ENCODE data around the gene TMEM132E.

Gene TMEM132E

DNA sequence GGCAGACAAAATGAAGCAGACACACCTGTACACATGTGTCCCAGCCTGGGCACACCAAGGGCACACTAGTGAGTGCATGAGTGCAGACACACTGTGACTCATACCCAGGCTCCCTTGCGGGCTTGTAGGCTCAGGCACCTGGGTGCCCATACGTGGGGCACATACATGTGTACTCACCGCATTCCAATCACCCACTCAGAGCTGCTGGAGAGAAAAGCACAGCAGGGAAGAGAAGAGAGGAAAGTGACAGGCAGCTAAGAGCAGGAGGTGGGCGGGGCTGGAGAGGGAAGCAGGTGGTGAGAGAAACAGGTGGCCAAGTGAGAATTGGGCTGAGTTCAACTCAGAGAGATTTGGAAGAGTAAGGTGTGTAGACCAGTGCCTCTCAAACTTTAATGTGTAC is 54.0 kb downstream of the TMEM132E start:
- TF ChIP-seq, protein P1, sequence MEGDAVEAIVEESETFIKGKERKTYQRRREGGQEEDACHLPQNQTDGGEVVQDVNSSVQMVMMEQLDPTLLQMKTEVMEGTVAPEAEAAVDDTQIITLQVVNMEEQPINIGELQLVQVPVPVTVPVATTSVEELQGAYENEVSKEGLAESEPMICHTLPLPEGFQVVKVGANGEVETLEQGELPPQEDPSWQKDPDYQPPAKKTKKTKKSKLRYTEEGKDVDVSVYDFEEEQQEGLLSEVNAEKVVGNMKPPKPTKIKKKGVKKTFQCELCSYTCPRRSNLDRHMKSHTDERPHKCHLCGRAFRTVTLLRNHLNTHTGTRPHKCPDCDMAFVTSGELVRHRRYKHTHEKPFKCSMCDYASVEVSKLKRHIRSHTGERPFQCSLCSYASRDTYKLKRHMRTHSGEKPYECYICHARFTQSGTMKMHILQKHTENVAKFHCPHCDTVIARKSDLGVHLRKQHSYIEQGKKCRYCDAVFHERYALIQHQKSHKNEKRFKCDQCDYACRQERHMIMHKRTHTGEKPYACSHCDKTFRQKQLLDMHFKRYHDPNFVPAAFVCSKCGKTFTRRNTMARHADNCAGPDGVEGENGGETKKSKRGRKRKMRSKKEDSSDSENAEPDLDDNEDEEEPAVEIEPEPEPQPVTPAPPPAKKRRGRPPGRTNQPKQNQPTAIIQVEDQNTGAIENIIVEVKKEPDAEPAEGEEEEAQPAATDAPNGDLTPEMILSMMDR (IDR thresholded peaks at IDR 0.05; ENCODE audit: unreplicated experiment in 3 of 3), result no peak
- Mint-ChIP-seq H3K27me3 (ENCODE audit: low read depth) (peaks cover 58% of the 10 kb centered on the region), H3K9me3 (no peaks in the 10 kb centered on the region), H3K4me3 (no peak overlapping the region), H3K4me1 (no peaks in the 10 kb centered on the region), H3K36me3 (ENCODE audit: low read depth) (no peaks in the 10 kb centered on the region), H3K27ac (no peak overlapping the region)

DNA sequence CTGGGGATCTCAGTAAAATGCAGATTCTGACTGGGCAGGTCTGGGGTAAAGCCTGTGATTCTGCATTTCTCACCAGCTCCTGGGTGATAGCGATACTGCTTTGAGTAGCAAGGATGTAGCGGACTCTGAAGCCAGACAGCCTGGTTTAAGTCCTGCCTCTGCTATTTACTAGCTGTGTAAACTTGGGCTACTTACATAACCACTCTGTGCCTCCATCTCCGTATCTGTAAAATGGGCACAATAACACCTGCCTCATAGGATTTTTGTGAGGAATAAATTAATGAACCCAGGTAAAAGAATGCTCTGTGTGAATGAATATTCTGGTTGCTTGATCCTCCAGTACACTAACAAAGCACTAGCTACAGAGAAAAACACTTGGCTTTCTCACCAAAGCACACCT is 54.4 kb downstream of the TMEM132E start:
- peaks cover 61% of the 10 kb centered on the region for H3K27me3 Mint-ChIP-seq (ENCODE audit: low read depth)
- no peaks in the 10 kb centered on the region for H3K36me3 Mint-ChIP-seq (ENCODE audit: low read depth)
- H3K4me1 Mint-ChIP-seq, result no peaks in the 10 kb centered on the region
- TF ChIP-seq, protein P1 (IDR thresholded peaks at IDR 0.05; ENCODE audit: unreplicated experiment in 3 of 3), result no peak
- H3K9me3 Mint-ChIP-seq, result no peaks in the 10 kb centered on the region
- H3K4me3 Mint-ChIP-seq, result no peak overlapping the region
- no peak overlapping the region for H3K27ac Mint-ChIP-seq

DNA sequence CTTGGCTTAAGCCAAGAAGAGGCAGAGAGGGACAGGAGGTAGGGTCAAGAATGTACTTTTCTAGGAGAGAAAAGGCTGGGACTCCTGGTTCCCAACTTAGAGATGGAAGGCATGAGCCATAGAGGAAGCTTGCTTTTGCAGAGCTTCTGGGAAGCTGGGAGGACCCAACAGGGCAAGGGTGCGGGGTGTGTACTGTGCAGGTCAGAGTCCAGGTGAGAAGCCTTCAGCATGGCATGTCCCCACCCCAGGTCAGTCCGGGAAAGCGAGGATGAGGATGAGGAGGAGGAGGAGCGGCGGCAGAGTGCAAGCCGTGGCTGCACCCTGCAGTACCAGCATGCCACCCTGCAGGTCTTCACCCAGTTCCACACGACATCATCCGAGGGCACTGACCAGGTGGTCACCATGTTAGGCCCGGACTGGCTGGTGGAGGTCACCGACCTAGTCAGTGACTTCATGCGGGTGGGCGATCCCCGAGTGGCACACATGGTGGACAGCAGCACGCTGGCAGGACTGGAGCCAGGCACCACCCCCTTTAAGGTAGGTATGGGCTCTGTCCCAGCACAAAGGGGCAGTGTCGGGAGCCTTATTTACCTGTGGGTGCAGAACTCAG is 55.3 kb downstream of the TMEM132E start:
- Mint-ChIP-seq H3K4me1 (peaks cover 6% of the 10 kb centered on the region), H3K36me3 (ENCODE audit: low read depth) (no peaks in the 10 kb centered on the region), H3K9me3 (no peaks in the 10 kb centered on the region), H3K4me3 (no peak overlapping the region), H3K27ac (no peak overlapping the region), H3K27me3 (ENCODE audit: low read depth) (peaks cover 61% of the 10 kb centered on the region)
- TF ChIP-seq, protein P1 (IDR thresholded peaks at IDR 0.05; ENCODE audit: unreplicated experiment in 3 of 3), result no peak

DNA sequence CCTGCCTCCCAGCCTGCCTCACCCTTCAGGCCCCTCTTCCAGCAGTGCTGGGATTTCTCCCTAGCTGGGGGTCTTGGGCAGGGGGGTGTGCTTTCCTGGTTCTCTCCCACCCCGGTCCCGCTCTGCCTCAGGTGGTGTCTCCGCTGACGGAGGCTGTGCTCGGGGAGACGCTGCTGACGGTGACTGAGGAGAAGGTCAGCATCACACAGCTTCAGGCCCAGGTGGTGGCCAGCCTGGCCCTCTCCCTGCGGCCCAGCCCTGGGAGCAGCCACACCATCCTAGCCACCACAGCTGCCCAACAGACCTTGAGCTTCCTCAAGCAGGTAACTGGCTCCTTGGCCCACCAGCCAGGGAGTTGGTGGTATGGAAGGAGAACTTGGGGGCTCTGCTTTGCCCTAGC is 56.5 kb downstream of the TMEM132E start:
- Mint-ChIP-seq H3K27me3 (ENCODE audit: low read depth) (peaks cover 62% of the 10 kb centered on the region), H3K27ac (no peak overlapping the region), H3K36me3 (ENCODE audit: low read depth) (no peaks in the 10 kb centered on the region), H3K9me3 (no peaks in the 10 kb centered on the region), H3K4me3 (no peak overlapping the region), H3K4me1 (peaks cover 18% of the 10 kb centered on the region)
- TF ChIP-seq, protein P1 (IDR thresholded peaks at IDR 0.05; ENCODE audit: unreplicated experiment in 3 of 3), result no peak

DNA sequence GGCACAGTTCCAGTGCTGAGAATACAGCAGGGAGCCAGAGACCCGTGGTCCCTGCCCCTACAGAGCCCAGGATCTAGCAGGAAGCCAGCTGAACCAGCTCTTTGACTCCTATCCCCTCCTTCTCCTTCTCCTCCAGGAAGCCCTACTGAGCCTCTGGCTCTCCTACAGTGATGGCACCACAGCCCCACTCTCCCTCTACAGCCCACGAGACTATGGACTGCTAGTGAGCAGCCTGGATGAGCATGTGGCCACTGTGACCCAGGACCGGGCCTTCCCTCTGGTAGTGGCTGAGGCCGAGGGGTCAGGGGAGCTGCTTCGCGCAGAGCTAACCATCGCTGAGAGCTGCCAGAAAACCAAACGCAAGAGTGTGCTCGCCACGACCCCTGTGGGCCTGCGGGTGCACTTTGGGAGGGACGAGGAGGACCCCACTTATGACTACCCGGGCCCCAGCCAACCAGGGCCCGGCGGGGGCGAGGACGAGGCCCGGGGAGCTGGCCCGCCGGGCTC is 57.7 kb downstream of the TMEM132E start:
- H3K36me3 Mint-ChIP-seq (ENCODE audit: low read depth), result no peaks in the 10 kb centered on the region
- peaks cover 30% of the 10 kb centered on the region for H3K4me1 Mint-ChIP-seq
- H3K27me3 Mint-ChIP-seq (ENCODE audit: low read depth), result peaks cover 65% of the 10 kb centered on the region
- TF ChIP-seq, protein P1 (IDR thresholded peaks at IDR 0.05; ENCODE audit: unreplicated experiment in 3 of 3), result no peak
- no peak overlapping the region for H3K27ac Mint-ChIP-seq
- H3K9me3 Mint-ChIP-seq, result no peaks in the 10 kb centered on the region
- H3K4me3 Mint-ChIP-seq, result no peak overlapping the region

Measured in nephron (organoid).